ENCODE results near the gene EPAS1. TPM values are rescaled to one million over a fixed set of nuclear protein-coding genes. Genes with fewer than 3 reads are reported as not detected.

The EPAS1 gene
- total RNA-seq, 1 donor from 2014 or later, result 4.4 TPM

DNA sequence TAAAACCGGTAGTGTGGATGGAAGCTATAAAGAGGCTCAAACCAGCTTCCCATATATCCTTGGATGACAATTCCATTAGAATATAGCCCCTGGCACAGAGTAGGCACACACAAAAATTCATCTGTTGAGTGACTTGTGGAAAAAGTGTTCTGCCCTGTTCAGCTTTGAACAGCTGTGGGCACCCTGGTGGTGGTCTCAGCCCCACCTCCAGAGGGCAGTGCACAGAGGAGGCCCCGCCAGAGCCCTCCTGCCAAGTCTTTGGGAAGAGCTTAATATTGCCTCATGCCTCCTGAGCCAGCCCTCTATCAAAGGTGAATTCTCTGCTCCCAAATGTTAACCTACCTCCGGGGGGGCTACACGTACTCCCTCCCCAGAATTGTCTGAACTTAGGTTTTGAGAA is 30.4 kb downstream of the EPAS1 start:
- Mint-ChIP-seq H3K4me3 (no peak overlapping the region), H3K27me3 (ENCODE audit: low read depth) (no peaks in the 10 kb centered on the region), H3K9me3 (no peaks in the 10 kb centered on the region), H3K27ac (no peak overlapping the region), H3K4me1 (peaks cover 47% of the 10 kb centered on the region), H3K36me3 (no peaks in the 10 kb centered on the region)
- DNase-seq (ENCODE audit: low spot score in 2 of 2, unreplicated experiment in 2 of 2), result peak in 1 of 2 experiments; percentile 31
- TF ChIP-seq CTCF (IDR thresholded peaks at IDR 0.05; ENCODE audit: unreplicated experiment), result no peak

DNA sequence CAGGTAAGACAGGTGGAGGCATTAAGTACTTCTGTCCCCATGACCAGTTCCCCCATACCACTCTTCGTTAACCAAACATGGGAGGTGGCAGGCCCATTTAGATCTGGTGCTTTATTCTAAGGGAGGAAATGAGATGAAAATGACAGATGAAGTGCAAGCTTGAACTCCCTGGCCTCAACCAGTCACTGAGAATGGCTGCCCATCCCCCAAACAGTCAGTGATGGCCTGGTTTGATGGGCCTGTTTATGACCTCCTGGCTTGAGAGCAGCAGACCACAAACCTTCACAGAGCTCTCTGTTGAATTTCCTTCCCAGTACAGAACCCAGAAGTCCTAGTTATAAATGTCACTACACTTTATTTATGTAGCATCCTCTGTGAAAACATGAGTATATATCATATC is 31.1 kb downstream of the EPAS1 start:
- peaks cover 52% of the 10 kb centered on the region for H3K4me1 Mint-ChIP-seq
- H3K36me3 Mint-ChIP-seq, result no peaks in the 10 kb centered on the region
- no peak overlapping the region for H3K4me3 Mint-ChIP-seq
- DNase-seq (ENCODE audit: low spot score in 2 of 2, unreplicated experiment in 2 of 2), result no peak
- TF ChIP-seq CTCF (IDR thresholded peaks at IDR 0.05; ENCODE audit: unreplicated experiment), result no peak
- H3K27ac Mint-ChIP-seq, result no peak overlapping the region
- no peaks in the 10 kb centered on the region for H3K9me3 Mint-ChIP-seq
- H3K27me3 Mint-ChIP-seq (ENCODE audit: low read depth), result no peaks in the 10 kb centered on the region

DNA sequence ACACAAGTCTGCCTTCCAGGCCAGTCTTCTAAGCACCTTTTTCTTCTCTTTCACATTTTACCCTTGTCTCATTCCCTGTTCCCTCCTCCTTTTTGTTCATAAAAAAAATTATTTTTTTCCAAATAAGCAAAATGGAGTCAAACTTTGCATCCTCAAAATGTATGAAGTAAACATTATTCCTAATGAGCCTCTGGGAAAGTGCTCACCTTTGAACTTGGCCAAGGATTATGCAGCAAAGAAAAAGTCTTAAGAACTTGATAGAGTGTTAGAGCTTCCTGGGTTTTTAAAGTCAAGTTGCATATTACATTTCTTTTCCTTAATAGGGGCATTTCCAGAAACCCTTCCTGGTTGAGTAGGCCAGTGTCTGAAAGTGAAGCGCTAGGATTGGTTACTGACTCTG is 31.6 kb downstream of the EPAS1 start:
- H3K27me3 Mint-ChIP-seq (ENCODE audit: low read depth), result no peaks in the 10 kb centered on the region
- H3K27ac Mint-ChIP-seq, result no peak overlapping the region
- peaks cover 54% of the 10 kb centered on the region for H3K4me1 Mint-ChIP-seq
- no peak overlapping the region for H3K4me3 Mint-ChIP-seq
- DNase-seq (ENCODE audit: low spot score in 2 of 2, unreplicated experiment in 2 of 2), result no peak
- H3K36me3 Mint-ChIP-seq, result no peaks in the 10 kb centered on the region
- no peak for TF ChIP-seq CTCF (IDR thresholded peaks at IDR 0.05; ENCODE audit: unreplicated experiment)
- H3K9me3 Mint-ChIP-seq, result no peaks in the 10 kb centered on the region

- no peak for TF ChIP-seq CTCF (IDR thresholded peaks at IDR 0.05; ENCODE audit: unreplicated experiment)
- Mint-ChIP-seq H3K27me3 (ENCODE audit: low read depth) (no peaks in the 10 kb centered on the region), H3K36me3 (no peaks in the 10 kb centered on the region), H3K4me3 (no peak overlapping the region), H3K4me1 (peaks cover 58% of the 10 kb centered on the region), H3K9me3 (no peaks in the 10 kb centered on the region), H3K27ac (no peak overlapping the region)
- peak in 1 of 2 experiments; percentile 17 for DNase-seq (ENCODE audit: low spot score in 2 of 2, unreplicated experiment in 2 of 2)
These were observed 32.1 kb downstream of the EPAS1 start for GRCh38 chr2:46329340-46329739.

GRCh38 chr2:46329803-46330775 is 32.9 kb downstream of the EPAS1 start:
- H3K27me3 Mint-ChIP-seq (ENCODE audit: low read depth), result no peaks in the 10 kb centered on the region
- H3K9me3 Mint-ChIP-seq, result no peaks in the 10 kb centered on the region
- TF ChIP-seq CTCF (IDR thresholded peaks at IDR 0.05; ENCODE audit: unreplicated experiment), result no peak
- peak in 1 of 2 experiments; percentile 20 for DNase-seq (ENCODE audit: low spot score in 2 of 2, unreplicated experiment in 2 of 2)
- peaks cover 65% of the 10 kb centered on the region for H3K4me1 Mint-ChIP-seq
- H3K4me3 Mint-ChIP-seq, result no peak overlapping the region
- no peaks in the 10 kb centered on the region for H3K36me3 Mint-ChIP-seq
- no peak overlapping the region for H3K27ac Mint-ChIP-seq

Measured in mesothelial cell of epicardium (in vitro differentiated cells).